ENCODE data around the gene CARMIL1.

Gene CARMIL1

DNA sequence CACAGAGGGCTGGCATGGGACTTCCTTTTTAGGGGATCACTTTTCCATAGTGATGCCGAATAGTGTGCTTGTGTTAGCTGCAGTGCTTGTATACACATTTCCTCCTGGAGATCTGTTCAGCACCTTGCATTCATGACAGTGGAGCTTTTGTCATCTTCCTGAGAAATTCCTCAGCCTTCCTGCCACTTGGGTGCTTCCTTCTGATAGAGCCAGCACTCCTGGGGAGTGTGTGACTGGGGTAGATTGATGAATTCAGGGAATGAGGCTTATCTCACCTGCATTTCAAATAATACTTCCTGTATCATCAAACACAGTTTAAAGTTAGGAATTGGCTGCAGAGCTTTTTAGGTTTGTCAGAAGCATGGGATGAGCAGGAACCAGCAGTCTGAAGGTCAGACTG is 324.1 kb downstream of the CARMIL1 start:
- H3K4me3 ChIP-seq (ENCODE audit: insufficient read depth, low read depth, low read length), result no peak overlapping the region
- no peaks in the 10 kb centered on the region for H3K27me3 ChIP-seq (ENCODE audit: control insufficient read depth, insufficient read depth, low read length, poor library complexity, severe bottlenecking)
- H3K9me3 ChIP-seq (ENCODE audit: control insufficient read depth, low read length), result no peaks in the 10 kb centered on the region
- no peaks in the 10 kb centered on the region for H3K36me3 ChIP-seq (ENCODE audit: control insufficient read depth, insufficient read depth, low read length)
- no peak overlapping the region for H3K27ac ChIP-seq (ENCODE audit: insufficient read depth, low read depth, low read length, poor library complexity, severe bottlenecking)
- 98 to 100% methylated on average over 1 of the region's 1 CpG for WGBS, 2 experiments
- H3K4me1 ChIP-seq (ENCODE audit: control insufficient read depth, insufficient read depth, low read length), result no peaks in the 10 kb centered on the region

DNA sequence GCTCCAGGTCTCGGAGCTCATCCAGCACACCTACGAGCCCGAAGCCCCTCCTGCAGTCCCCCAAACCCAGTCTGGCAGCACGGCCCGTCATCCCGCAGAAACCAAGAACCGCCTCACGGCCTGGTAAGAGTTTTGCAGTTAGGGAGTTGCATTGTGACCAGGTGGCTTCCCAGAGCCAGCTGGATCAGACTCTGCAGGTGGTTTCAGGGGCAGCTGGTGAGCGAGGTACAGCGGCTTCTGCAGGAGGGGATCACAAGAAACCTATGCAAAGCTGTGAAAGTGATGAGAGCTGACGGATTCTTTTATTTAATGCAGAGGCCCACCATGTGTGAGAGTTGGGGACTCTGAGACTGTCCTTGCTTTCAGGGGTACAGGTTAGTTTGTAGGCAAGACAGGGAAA is 327.0 kb downstream of the CARMIL1 start:
- WGBS, 2 experiments, result 89 to 90% methylated on average over 11 of the region's 11 CpGs
- Histone ChIP-seq H3K9me3 (ENCODE audit: control insufficient read depth, low read length) (no peaks in the 10 kb centered on the region), H3K36me3 (ENCODE audit: control insufficient read depth, insufficient read depth, low read length) (no peaks in the 10 kb centered on the region), H3K27me3 (ENCODE audit: control insufficient read depth, insufficient read depth, low read length, poor library complexity, severe bottlenecking) (no peaks in the 10 kb centered on the region), H3K27ac (ENCODE audit: insufficient read depth, low read depth, low read length, poor library complexity, severe bottlenecking) (no peak overlapping the region), H3K4me3 (ENCODE audit: insufficient read depth, low read depth, low read length) (no peak overlapping the region), H3K4me1 (ENCODE audit: control insufficient read depth, insufficient read depth, low read length) (no peaks in the 10 kb centered on the region)

DNA sequence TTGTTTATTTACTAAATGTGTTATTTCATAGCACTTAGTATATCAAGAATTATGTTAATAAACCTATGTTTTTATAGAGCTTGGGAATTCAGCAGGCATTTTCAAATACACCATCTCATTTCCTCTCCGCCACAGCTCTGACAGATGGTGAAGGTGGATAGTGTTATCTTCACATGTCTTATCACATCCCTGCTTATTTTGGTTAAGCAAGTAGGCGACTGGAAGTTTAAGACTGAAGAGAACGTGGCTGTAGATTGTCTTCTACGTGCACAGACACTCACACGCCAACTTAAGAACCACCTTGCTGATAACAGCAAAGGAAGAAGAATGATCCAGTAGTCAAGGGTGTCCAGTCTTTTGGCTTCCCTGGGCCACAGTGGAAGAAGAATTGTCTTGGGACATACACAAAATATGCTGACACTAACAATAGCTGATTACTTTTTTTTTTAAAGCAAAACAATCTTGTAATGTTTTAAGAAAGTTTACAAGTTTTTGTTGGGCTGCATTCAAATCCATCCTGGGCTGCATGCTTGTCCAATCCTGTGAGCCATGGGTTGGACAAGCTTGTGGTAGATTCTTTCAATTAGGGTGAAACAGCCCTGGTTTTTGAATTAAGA is 329.5 kb downstream of the CARMIL1 start:
- no peaks in the 10 kb centered on the region for H3K36me3 ChIP-seq (ENCODE audit: control insufficient read depth, insufficient read depth, low read length)
- H3K9me3 ChIP-seq (ENCODE audit: control insufficient read depth, low read length), result no peaks in the 10 kb centered on the region
- WGBS, 2 experiments, result 94 to 96% methylated on average over 4 to 5 of the region's 5 CpGs
- no peaks in the 10 kb centered on the region for H3K4me1 ChIP-seq (ENCODE audit: control insufficient read depth, insufficient read depth, low read length)
- H3K27ac ChIP-seq (ENCODE audit: insufficient read depth, low read depth, low read length, poor library complexity, severe bottlenecking), result no peak overlapping the region
- H3K4me3 ChIP-seq (ENCODE audit: insufficient read depth, low read depth, low read length), result no peak overlapping the region
- no peaks in the 10 kb centered on the region for H3K27me3 ChIP-seq (ENCODE audit: control insufficient read depth, insufficient read depth, low read length, poor library complexity, severe bottlenecking)

DNA sequence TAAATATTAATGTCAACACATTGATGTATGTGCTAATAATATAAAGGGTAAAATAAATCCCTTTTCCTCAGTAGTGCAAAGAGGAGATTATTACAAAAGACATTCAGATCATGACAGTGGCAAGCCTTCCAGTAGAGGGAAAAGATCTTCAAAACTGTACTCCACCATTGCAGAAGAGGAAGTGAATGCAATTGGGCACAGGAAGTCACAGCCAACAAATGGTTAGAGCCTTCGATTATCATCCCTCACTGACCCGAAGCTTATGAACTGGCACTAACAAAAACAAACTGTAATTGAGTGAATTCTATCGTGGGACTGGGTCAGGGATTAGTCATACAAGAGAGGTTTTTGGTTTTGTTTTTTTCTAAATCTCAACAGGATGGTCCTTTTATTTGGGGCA is 333.5 kb downstream of the CARMIL1 start:
- Histone ChIP-seq H3K27ac (ENCODE audit: insufficient read depth, low read depth, low read length, poor library complexity, severe bottlenecking) (no peak overlapping the region), H3K27me3 (ENCODE audit: control insufficient read depth, insufficient read depth, low read length, poor library complexity, severe bottlenecking) (no peaks in the 10 kb centered on the region), H3K4me3 (ENCODE audit: insufficient read depth, low read depth, low read length) (no peak overlapping the region), H3K36me3 (ENCODE audit: control insufficient read depth, insufficient read depth, low read length) (no peaks in the 10 kb centered on the region), H3K9me3 (ENCODE audit: control insufficient read depth, low read length) (no peaks in the 10 kb centered on the region), H3K4me1 (ENCODE audit: control insufficient read depth, insufficient read depth, low read length) (no peaks in the 10 kb centered on the region)
- WGBS, 2 experiments, result 85 to 94% methylated on average over 3 of the region's 3 CpGs

DNA sequence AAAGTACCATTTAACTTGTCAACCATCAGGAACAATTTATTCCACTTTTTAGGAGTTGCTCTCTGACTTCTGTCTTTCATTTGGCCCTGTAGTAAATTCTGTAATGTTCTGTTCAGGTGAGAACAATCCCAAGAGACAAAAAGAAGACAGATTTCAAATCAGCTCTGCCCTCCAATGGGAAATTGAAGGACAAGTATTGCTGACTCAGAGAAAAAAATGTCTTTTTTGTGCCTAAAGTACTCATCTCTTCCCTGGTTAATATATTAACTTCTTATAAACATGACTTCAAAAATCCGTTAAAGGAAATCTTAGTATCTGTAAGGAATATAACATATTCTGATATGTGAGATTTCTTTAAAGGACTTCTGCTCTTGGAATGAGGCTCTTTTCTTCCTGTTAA is 334.2 kb downstream of the CARMIL1 start:
- WGBS, 2 experiments, result no CpG with 5 or more reads among the region's 1 CpG
- no peak overlapping the region for H3K4me3 ChIP-seq (ENCODE audit: insufficient read depth, low read depth, low read length)
- no peak overlapping the region for H3K27ac ChIP-seq (ENCODE audit: insufficient read depth, low read depth, low read length, poor library complexity, severe bottlenecking)
- no peaks in the 10 kb centered on the region for H3K9me3 ChIP-seq (ENCODE audit: control insufficient read depth, low read length)
- H3K27me3 ChIP-seq (ENCODE audit: control insufficient read depth, insufficient read depth, low read length, poor library complexity, severe bottlenecking), result no peaks in the 10 kb centered on the region
- H3K4me1 ChIP-seq (ENCODE audit: control insufficient read depth, insufficient read depth, low read length), result no peaks in the 10 kb centered on the region
- no peaks in the 10 kb centered on the region for H3K36me3 ChIP-seq (ENCODE audit: control insufficient read depth, insufficient read depth, low read length)

DNA sequence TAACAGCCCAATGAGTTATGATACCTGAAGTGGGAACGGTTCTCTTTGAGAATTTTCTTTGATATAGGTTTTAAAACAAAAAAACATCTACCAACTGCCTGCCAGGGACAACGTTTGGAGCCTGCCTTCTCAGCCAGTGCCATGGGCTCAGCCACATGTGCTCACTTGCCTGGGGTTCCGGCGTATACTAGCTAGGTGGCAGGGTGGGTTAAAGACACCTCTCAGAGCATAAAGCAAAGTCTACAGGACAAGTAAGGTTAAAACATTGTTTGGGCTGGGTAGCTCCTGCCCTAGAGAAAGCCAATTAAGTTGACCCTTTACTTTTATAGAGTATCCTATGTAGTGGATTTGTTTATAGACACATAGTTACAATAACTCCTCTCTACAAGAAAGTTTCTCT is 334.9 kb downstream of the CARMIL1 start:
- WGBS, 2 experiments, result 90 to 92% methylated on average over 3 to 4 of the region's 4 CpGs
- Histone ChIP-seq H3K4me3 (ENCODE audit: insufficient read depth, low read depth, low read length) (no peak overlapping the region), H3K27ac (ENCODE audit: insufficient read depth, low read depth, low read length, poor library complexity, severe bottlenecking) (no peak overlapping the region), H3K27me3 (ENCODE audit: control insufficient read depth, insufficient read depth, low read length, poor library complexity, severe bottlenecking) (no peaks in the 10 kb centered on the region), H3K36me3 (ENCODE audit: control insufficient read depth, insufficient read depth, low read length) (no peaks in the 10 kb centered on the region), H3K9me3 (ENCODE audit: control insufficient read depth, low read length) (no peaks in the 10 kb centered on the region), H3K4me1 (ENCODE audit: control insufficient read depth, insufficient read depth, low read length) (no peaks in the 10 kb centered on the region)

DNA sequence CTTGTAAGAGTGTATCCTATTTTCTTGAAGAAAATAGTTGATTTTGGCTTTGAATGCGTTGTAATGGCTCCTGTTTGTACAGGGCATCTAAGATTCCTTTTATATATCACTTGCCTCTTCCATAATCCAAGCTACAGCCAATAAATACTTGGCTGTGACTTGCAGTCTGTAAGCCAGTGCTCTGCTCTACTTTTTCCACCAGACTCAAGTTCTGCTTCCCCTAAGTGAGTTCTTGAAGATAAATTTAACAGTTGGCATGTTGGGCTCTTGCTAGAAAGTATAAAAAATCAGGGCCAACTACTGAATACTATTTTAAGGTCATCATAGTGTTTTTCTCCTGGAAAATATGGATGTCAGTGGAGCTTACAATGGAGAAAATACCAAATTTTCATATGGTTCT is 336.3 kb downstream of the CARMIL1 start:
- Histone ChIP-seq H3K4me1 (ENCODE audit: control insufficient read depth, insufficient read depth, low read length) (no peaks in the 10 kb centered on the region), H3K4me3 (ENCODE audit: insufficient read depth, low read depth, low read length) (no peak overlapping the region), H3K36me3 (ENCODE audit: control insufficient read depth, insufficient read depth, low read length) (no peaks in the 10 kb centered on the region), H3K27me3 (ENCODE audit: control insufficient read depth, insufficient read depth, low read length, poor library complexity, severe bottlenecking) (no peaks in the 10 kb centered on the region), H3K9me3 (ENCODE audit: control insufficient read depth, low read length) (no peaks in the 10 kb centered on the region), H3K27ac (ENCODE audit: insufficient read depth, low read depth, low read length, poor library complexity, severe bottlenecking) (no peak overlapping the region)
- WGBS, 2 experiments, result 93 to 100% methylated on average over 1 of the region's 1 CpG

DNA sequence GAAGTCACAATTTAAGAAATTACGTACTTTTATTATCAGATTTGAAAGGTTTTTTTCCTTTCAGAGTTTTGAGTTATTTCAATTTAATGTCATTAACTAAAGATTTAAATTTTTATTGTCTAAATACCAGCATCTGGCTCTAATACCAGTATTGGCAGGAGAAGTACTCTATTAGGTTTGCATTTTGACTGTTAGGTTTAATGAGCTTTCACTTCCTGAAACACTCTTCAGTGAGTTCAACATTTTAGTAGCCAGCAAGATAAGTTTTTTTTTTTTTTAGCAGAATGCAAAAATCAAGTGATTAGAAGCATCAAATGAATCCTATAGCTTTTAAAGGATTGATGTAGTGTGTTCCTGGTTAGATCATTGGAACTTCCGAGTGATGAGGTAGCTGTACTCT is 338.8 kb downstream of the CARMIL1 start:
- H3K4me1 ChIP-seq (ENCODE audit: control insufficient read depth, insufficient read depth, low read length), result no peaks in the 10 kb centered on the region
- H3K4me3 ChIP-seq (ENCODE audit: insufficient read depth, low read depth, low read length), result no peak overlapping the region
- no peak overlapping the region for H3K27ac ChIP-seq (ENCODE audit: insufficient read depth, low read depth, low read length, poor library complexity, severe bottlenecking)
- H3K9me3 ChIP-seq (ENCODE audit: control insufficient read depth, low read length), result no peaks in the 10 kb centered on the region
- WGBS, 2 experiments, result 88 to 90% methylated on average over 1 of the region's 2 CpGs
- no peaks in the 10 kb centered on the region for H3K36me3 ChIP-seq (ENCODE audit: control insufficient read depth, insufficient read depth, low read length)
- no peaks in the 10 kb centered on the region for H3K27me3 ChIP-seq (ENCODE audit: control insufficient read depth, insufficient read depth, low read length, poor library complexity, severe bottlenecking)

DNA sequence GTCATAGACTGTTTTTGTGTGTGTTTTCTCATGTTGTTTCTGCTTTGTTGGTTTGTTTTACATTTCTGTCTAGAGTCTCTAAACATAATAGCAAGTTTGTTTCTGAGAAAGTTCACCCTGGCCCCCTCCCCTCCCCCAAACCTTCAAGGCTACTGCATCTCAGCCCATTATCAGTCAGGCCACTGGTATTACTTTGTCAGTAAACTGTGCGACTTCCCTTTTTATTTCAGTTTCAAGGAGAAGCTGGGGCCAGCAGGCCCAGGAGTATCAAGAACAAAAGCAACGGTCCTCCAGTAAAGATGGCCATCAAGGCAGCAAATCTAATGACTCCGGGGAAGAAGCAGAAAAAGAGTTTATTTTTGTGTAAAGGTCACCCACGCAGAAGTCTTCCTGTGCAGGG is 340.0 kb downstream of the CARMIL1 start:
- no peak overlapping the region for H3K4me3 ChIP-seq (ENCODE audit: insufficient read depth, low read depth, low read length)
- H3K27ac ChIP-seq (ENCODE audit: insufficient read depth, low read depth, low read length, poor library complexity, severe bottlenecking), result no peak overlapping the region
- no peaks in the 10 kb centered on the region for H3K36me3 ChIP-seq (ENCODE audit: control insufficient read depth, insufficient read depth, low read length)
- H3K9me3 ChIP-seq (ENCODE audit: control insufficient read depth, low read length), result no peaks in the 10 kb centered on the region
- no peaks in the 10 kb centered on the region for H3K27me3 ChIP-seq (ENCODE audit: control insufficient read depth, insufficient read depth, low read length, poor library complexity, severe bottlenecking)
- 90 to 96% methylated on average over 4 of the region's 4 CpGs for WGBS, 2 experiments
- no peaks in the 10 kb centered on the region for H3K4me1 ChIP-seq (ENCODE audit: control insufficient read depth, insufficient read depth, low read length)

DNA sequence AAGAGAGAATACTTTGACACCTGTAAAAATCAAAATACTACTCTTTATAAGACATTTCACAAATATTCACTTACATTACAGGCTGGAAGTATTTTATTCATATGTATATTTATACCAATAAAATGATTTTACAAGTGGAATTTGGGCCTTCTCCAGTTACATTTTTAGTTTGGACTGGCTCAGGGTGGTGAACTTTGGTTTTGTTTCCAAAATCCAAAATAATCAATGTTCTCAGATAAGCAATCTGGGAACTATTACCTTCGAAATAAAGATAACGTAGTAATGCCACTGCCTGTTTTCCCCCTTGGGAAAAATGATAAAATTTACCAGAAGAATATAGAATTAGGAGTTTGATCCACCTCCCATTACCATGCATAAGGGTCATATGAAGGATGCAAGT is 341.2 kb downstream of the CARMIL1 start:
- Histone ChIP-seq H3K4me3 (ENCODE audit: insufficient read depth, low read depth, low read length) (no peak overlapping the region), H3K27me3 (ENCODE audit: control insufficient read depth, insufficient read depth, low read length, poor library complexity, severe bottlenecking) (no peaks in the 10 kb centered on the region), H3K27ac (ENCODE audit: insufficient read depth, low read depth, low read length, poor library complexity, severe bottlenecking) (no peak overlapping the region), H3K36me3 (ENCODE audit: control insufficient read depth, insufficient read depth, low read length) (no peaks in the 10 kb centered on the region), H3K4me1 (ENCODE audit: control insufficient read depth, insufficient read depth, low read length) (no peaks in the 10 kb centered on the region), H3K9me3 (ENCODE audit: control insufficient read depth, low read length) (no peaks in the 10 kb centered on the region)
- 91% methylated on average over 2 of the region's 2 CpGs; no CpG with 5 or more reads in 1 of the 2 experiments for WGBS, 2 experiments

DNA sequence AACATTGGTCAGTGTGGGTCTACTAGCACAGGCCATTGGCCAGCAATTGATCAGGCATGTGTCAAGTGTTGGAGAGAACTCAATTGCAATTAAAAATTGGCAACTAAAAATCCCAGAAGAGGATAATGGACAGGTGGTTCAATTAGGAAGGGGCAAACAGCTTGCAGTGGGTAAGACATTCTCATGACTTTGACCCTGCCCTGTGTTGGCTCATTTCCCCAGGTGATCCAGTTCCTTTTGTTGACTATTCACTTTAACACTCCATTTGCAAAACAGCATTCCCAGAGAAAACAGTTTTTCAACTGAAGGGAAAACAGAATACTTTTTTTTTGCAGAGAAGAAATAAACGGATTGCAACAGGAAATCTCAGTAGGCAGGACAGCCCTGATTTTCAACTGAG is 343.9 kb downstream of the CARMIL1 start:
- Histone ChIP-seq H3K4me1 (ENCODE audit: control insufficient read depth, insufficient read depth, low read length) (no peaks in the 10 kb centered on the region), H3K27ac (ENCODE audit: insufficient read depth, low read depth, low read length, poor library complexity, severe bottlenecking) (no peak overlapping the region), H3K9me3 (ENCODE audit: control insufficient read depth, low read length) (no peaks in the 10 kb centered on the region), H3K27me3 (ENCODE audit: control insufficient read depth, insufficient read depth, low read length, poor library complexity, severe bottlenecking) (no peaks in the 10 kb centered on the region), H3K4me3 (ENCODE audit: insufficient read depth, low read depth, low read length) (no peak overlapping the region), H3K36me3 (ENCODE audit: control insufficient read depth, insufficient read depth, low read length) (no peaks in the 10 kb centered on the region)
- WGBS, 2 experiments, result 88 to 94% methylated on average over 1 of the region's 1 CpG

Measured in ectodermal cell (in vitro differentiated cells).